Hepatocyte (in vitro differentiated cells): ENCODE measurements around the gene CDC123. TPM values are rescaled to one million over a fixed set of nuclear protein-coding genes. Genes with fewer than 3 reads are reported as not detected.
"Not testable (repeated sequence)": the region's sequence is repeated elsewhere in the genome, so short reads cannot be mapped to it uniquely, and the experiment has no call there.

Experiments used
- DNase-seq: peaks from one replicate; pipeline ENCODE4 v3.0.0-alpha.2; 2016; ENCODE audit warnings: low spot score
- H2AFZ ChIP-seq: fragments of 200-600 bp; sonication (generic); 2 replicates; pipeline ENCODE4 v1.6.0; 2016; ENCODE audit warnings: antibody characterized with exemption, mild to moderate bottlenecking
- H3K27ac ChIP-seq: fragments of 200-600 bp; sonication (generic); 2 replicates; pipeline ENCODE4 v1.5.1; 2016; ENCODE audit warnings: mild to moderate bottlenecking
- H3K27me3 ChIP-seq: fragments of 200-600 bp; sonication (generic); 2 replicates; pipeline ENCODE4 v1.6.1; 2016
- H3K36me3 ChIP-seq: fragments of 200-600 bp; sonication (generic); replicated peaks from 2 replicates; pipeline ENCODE4 v1.5.1; 2016; ENCODE audit warnings: low read depth; ENCODE audit not compliant: insufficient read depth
- H3K4me1 ChIP-seq: fragments of 200-600 bp; sonication (generic); 2 replicates; pipeline ENCODE4 v1.5.1; 2016; ENCODE audit warnings: mild to moderate bottlenecking, moderate library complexity; ENCODE audit not compliant: insufficient read depth
- H3K4me2 ChIP-seq: fragments of 200-600 bp; sonication (generic); 2 replicates; pipeline ENCODE4 v1.6.0; 2016
- H3K4me3 ChIP-seq: fragments of 200-600 bp; sonication (generic); 2 replicates; pipeline ENCODE4 v1.5.1; 2016; ENCODE audit warnings: mild to moderate bottlenecking
- H3K79me2 ChIP-seq: fragments of 200-600 bp; sonication (generic); 2 replicates; pipeline ENCODE4 v1.6.0; 2017; ENCODE audit warnings: mild to moderate bottlenecking
- H3K9me2 ChIP-seq: fragments of 200-600 bp; sonication (generic); replicated peaks from 2 replicates; pipeline ENCODE4 v1.6.0; 2017; ENCODE audit warnings: mild to moderate bottlenecking; ENCODE audit not compliant: insufficient read depth
- H3K9me3 ChIP-seq: fragments of 200-600 bp; sonication (generic); 2 replicates; pipeline ENCODE4 v1.5.1; 2016; ENCODE audit warnings: low read depth, mild to moderate bottlenecking
- H4K20me1 ChIP-seq: fragments of 200-600 bp; sonication (generic); 2 replicates; pipeline ENCODE4 v1.6.0; 2016; ENCODE audit warnings: mild to moderate bottlenecking; ENCODE audit not compliant: insufficient read depth, poor library complexity, severe bottlenecking
- CTCF ChIP-seq: fragments of 200-600 bp; sonication (generic); IDR thresholded peaks from 2 replicates; pipeline ENCODE4 v1.5.1; 2016; ENCODE audit warnings: antibody characterized with exemption, mild to moderate bottlenecking; ENCODE audit not compliant: poor library complexity
- EZH2 ChIP-seq: fragments of 200-600 bp; sonication (generic); IDR thresholded peaks from 2 replicates; pipeline ENCODE4 v1.6.1; 2016; ENCODE audit warnings: antibody characterized with exemption, mild to moderate bottlenecking, borderline replicate concordance
- EZH2phosphoT487 ChIP-seq: fragments of 200-600 bp; sonication (generic); IDR thresholded peaks from one replicate; pipeline ENCODE4 v1.6.1; 2018; ENCODE audit warnings: antibody characterized with exemption, mild to moderate bottlenecking, low read depth, moderate library complexity; ENCODE audit not compliant: unreplicated experiment, severe bottlenecking
- WGBS: methylation state at CpG from one replicate; pipeline ENCODE4 v1.1.6; 2016; ENCODE audit warnings: low lambda C conversion rate; ENCODE audit errors: missing lambda C conversion rate; 5-methylcytosine and 5-hydroxymethylcytosine counted together
- polyA plus RNA-seq: library from polyadenylated mRNA; unstranded; fragments of >200 nt; fragmentation: Nextera tagmentation; extraction: Ambion mirVana; gene quantifications from 2 replicates; pipeline ENCODE4 v1.2.1, GENCODE V29; 2016
- total RNA-seq: library from RNA; depleted of rRNA; stranded (reverse); fragments of >200 nt; gene quantifications from 2 replicates; pipeline ENCODE4 v1.2.3, GENCODE V29; 2014

CDC123 gene
- total and polyA plus RNA-seq, 2 experiments from 2014 or later, result 92.3 to 104 TPM

- 95% methylated on average over 12 of the region's 12 CpGs for WGBS
- no peak for DNase-seq
- no peaks in the 10 kb centered on the region for H3K4me1 ChIP-seq
- H3K79me2 ChIP-seq, result no peaks in the 10 kb centered on the region
- TF ChIP-seq EZH2phosphoT487 (no peak), CTCF (no peak), EZH2 (no peak)
- H2AFZ ChIP-seq, result no peak overlapping the region
- H3K4me3 ChIP-seq, result no peak overlapping the region
- no peak overlapping the region for H3K4me2 ChIP-seq
- no peaks in the 10 kb centered on the region for H3K27me3 ChIP-seq
- no peaks in the 10 kb centered on the region for H3K36me3 ChIP-seq
- no peaks in the 10 kb centered on the region for H3K9me3 ChIP-seq
- no peaks in the 10 kb centered on the region for H4K20me1 ChIP-seq
- no peaks in the 10 kb centered on the region for H3K9me2 ChIP-seq
- H3K27ac ChIP-seq, result no peak overlapping the region
Measured at GRCh38 chr10:12164085-12164484, 31.9 kb upstream of the CDC123 start.

GRCh38 chr10:12165036-12165435 lies 31.0 kb upstream of the CDC123 start:
- no peaks in the 10 kb centered on the region for H3K27me3 ChIP-seq
- H3K27ac ChIP-seq, result no peak overlapping the region
- H3K9me3 ChIP-seq, result no peaks in the 10 kb centered on the region
- no peak for DNase-seq
- H3K9me2 ChIP-seq, result no peaks in the 10 kb centered on the region
- no peak overlapping the region for H2AFZ ChIP-seq
- H3K4me2 ChIP-seq, result no peak overlapping the region
- no peaks in the 10 kb centered on the region for H3K4me1 ChIP-seq
- no peaks in the 10 kb centered on the region for H4K20me1 ChIP-seq
- 89% methylated on average over 3 of the region's 3 CpGs for WGBS
- no peaks in the 10 kb centered on the region for H3K36me3 ChIP-seq
- no peaks in the 10 kb centered on the region for H3K79me2 ChIP-seq
- TF ChIP-seq CTCF (no peak), EZH2 (no peak), EZH2phosphoT487 (no peak)
- no peak overlapping the region for H3K4me3 ChIP-seq

GRCh38 chr10:12165999-12166775 lies 29.8 kb upstream of the CDC123 start:
- no peak for DNase-seq
- H2AFZ ChIP-seq, result no peak overlapping the region
- no peak overlapping the region for H3K27ac ChIP-seq
- no peak overlapping the region for H3K4me2 ChIP-seq
- H4K20me1 ChIP-seq, result no peaks in the 10 kb centered on the region
- H3K79me2 ChIP-seq, result no peaks in the 10 kb centered on the region
- no peak overlapping the region for H3K4me3 ChIP-seq
- H3K4me1 ChIP-seq, result no peaks in the 10 kb centered on the region
- no peaks in the 10 kb centered on the region for H3K9me3 ChIP-seq
- 85% methylated on average over 6 of the region's 6 CpGs for WGBS
- no peaks in the 10 kb centered on the region for H3K9me2 ChIP-seq
- TF ChIP-seq CTCF, result no peak
- TF ChIP-seq EZH2, result no peak
- no peak for TF ChIP-seq EZH2phosphoT487
- H3K36me3 ChIP-seq, result no peaks in the 10 kb centered on the region
- no peaks in the 10 kb centered on the region for H3K27me3 ChIP-seq

GRCh38 chr10:12171512-12171911 lies 24.5 kb upstream of the CDC123 start:
- not testable (repeated sequence) for H3K4me1 ChIP-seq, H4K20me1 ChIP-seq, H3K9me3 ChIP-seq, H3K36me3 ChIP-seq, H3K79me2 ChIP-seq, H3K9me2 ChIP-seq, H2AFZ ChIP-seq, H3K4me3 ChIP-seq, H3K4me2 ChIP-seq, H3K27me3 ChIP-seq, H3K27ac ChIP-seq, DNase-seq
- WGBS, result 97% methylated on average over 6 of the region's 6 CpGs
